Cardiac muscle cell (in vitro differentiated cells and primary cell): ENCODE measurements around the gene YEATS2. TPM values are rescaled to one million over a fixed set of nuclear protein-coding genes. Genes with fewer than 3 reads are reported as not detected.

Experiments used
- DNase-seq, 2 donors: peaks; one replicate each; pipeline versions ENCODE4 v3.0.0 to v3.0.0-alpha.2; 2010 to 2017; ENCODE audit warnings: low read depth in 1 of 2, low spot score in 1 of 2
- H3K27ac ChIP-seq: fragments of 200-600 bp; sonication (generic); 2 replicates; pipeline ENCODE4 v1.5.1; 2016
- H3K27me3 ChIP-seq: fragments of 200-600 bp; sonication (generic); 2 replicates; pipeline ENCODE4 v1.6.0; 2016; ENCODE audit warnings: control low read depth
- H3K36me3 ChIP-seq: fragments of 200-600 bp; sonication (generic); 2 replicates; pipeline ENCODE4 v1.5.1; 2016; ENCODE audit warnings: control low read depth
- H3K4me1 ChIP-seq: fragments of 200-600 bp; sonication (generic); 2 replicates; pipeline ENCODE4 v1.8.1; 2017; ENCODE audit warnings: low read depth, mild to moderate bottlenecking, mixed run types
- H3K4me3 ChIP-seq: fragments of 200-600 bp; sonication (generic); 2 replicates; pipeline ENCODE4 v1.5.1; 2016; ENCODE audit warnings: mild to moderate bottlenecking
- H3K9me3 ChIP-seq: fragments of 200-600 bp; sonication (generic); 2 replicates; pipeline ENCODE4 v1.5.1; 2017; ENCODE audit warnings: low read depth, mild to moderate bottlenecking, control low read depth
- polyA plus RNA-seq: library from polyadenylated mRNA; unstranded; fragments of >200 nt; fragmentation: Nextera tagmentation; extraction: Ambion mirVana; gene quantifications from 2 replicates; pipeline ENCODE4 v1.2.1, GENCODE V29; 2016
- total RNA-seq: library from RNA; depleted of rRNA; stranded (reverse); fragments of >200 nt; gene quantifications from 2 replicates; pipeline ENCODE4 v1.2.3, GENCODE V29; 2016
- TF ChIP-seq, protein P1 (sequence below): IDR thresholded peaks from 2 replicates; pipeline ENCODE4 v1.5.1; 2012; ENCODE audit warnings: low read depth, mild to moderate bottlenecking, low read length

Gene YEATS2
- total and polyA plus RNA-seq, 2 experiments from 2014 or later: 15.7 to 34.9 TPM

DNA sequence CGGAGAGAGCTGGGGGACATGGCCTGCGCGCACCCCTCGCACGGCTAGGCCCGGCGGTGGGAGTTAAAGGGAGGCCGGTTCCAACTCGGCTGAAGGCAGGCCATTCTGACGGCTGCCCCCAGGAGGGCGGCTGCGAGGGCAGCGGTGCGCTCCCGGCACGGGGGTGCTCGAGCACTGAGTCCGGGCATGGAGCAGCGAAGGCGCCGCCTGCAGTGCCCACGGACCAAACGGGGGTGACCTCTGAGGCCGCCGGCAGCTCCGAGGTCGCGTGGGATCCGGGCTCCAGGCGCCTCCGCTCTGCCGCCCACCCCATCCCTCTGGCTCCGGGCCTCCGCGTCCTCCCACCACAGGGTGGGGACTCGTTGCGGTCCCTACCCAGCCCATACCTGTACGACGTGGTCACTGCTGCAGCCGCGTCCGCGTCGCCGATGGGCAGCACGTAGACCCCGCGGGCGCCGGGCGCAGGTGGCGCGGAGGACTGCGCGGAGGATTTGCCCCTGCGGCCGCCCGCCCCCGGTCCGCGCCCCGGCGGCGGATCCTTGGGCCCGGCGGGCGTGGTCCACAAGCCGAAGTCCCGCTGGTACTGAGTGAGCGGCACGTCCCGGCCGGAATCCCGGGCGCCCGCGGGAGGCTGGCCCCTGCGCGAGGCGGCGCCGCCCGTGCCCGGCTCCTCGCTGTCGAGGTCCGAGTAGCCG lies 127.3 kb downstream of the YEATS2 start:
- Histone ChIP-seq H3K4me1 (peaks cover 12% of the 10 kb centered on the region), H3K27me3 (peaks cover 6% of the 10 kb centered on the region), H3K27ac (no peak overlapping the region), H3K4me3 (peak overlapping the region; percentile 61), H3K36me3 (no peaks in the 10 kb centered on the region), H3K9me3 (no peaks in the 10 kb centered on the region)
- TF ChIP-seq, protein P1, sequence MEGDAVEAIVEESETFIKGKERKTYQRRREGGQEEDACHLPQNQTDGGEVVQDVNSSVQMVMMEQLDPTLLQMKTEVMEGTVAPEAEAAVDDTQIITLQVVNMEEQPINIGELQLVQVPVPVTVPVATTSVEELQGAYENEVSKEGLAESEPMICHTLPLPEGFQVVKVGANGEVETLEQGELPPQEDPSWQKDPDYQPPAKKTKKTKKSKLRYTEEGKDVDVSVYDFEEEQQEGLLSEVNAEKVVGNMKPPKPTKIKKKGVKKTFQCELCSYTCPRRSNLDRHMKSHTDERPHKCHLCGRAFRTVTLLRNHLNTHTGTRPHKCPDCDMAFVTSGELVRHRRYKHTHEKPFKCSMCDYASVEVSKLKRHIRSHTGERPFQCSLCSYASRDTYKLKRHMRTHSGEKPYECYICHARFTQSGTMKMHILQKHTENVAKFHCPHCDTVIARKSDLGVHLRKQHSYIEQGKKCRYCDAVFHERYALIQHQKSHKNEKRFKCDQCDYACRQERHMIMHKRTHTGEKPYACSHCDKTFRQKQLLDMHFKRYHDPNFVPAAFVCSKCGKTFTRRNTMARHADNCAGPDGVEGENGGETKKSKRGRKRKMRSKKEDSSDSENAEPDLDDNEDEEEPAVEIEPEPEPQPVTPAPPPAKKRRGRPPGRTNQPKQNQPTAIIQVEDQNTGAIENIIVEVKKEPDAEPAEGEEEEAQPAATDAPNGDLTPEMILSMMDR: no peak
- DNase-seq: peak; percentile 9 to 36

DNA sequence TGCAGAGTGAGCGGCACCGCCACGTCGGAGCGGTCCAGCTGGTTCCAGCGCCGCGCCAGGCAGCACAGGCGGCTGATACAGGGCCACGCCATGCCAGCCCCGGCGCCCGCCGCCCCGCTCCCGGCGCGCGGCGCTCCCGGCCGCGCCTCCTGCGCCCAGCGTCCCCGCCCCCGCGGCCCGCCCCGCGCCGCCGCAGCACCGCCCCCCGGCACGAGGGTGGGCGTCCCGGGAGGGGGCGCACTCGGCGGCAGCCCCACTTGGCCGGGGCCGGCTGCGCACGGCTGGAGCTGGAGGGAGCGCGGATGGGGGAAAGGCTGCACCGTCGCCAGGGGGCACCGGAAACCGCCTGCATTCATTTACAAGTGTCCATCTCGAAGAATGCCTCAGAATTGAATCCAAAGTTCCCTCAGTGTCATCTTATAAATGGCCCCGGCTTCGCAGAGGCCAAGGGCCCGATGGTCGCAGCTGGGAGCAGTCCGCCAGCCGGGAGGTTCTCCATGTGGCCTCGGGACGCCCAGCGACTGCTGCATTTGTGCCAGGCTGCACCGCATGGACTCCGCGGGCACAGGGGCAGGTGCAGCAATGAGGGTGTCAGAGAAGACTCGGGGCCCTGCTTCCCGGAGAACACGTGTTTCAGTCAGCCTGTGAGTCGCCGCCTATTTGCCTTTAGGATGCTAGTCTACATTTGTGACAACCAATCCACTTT lies 128.0 kb downstream of the YEATS2 start, which contains the start of gene MAP6D1:
Gene MAP6D1 (minus strand): TSS at position 122 of the 706 bp plus-strand sequence. CDS start 30 bp downstream, at position 92.
- DNase-seq: peak; percentile 43 to 81

GRCh38 chr3:183826448-183827250 lies 129.1 kb downstream of the YEATS2 start:
- H3K27me3 ChIP-seq: peaks cover 6% of the 10 kb centered on the region
- H3K9me3 ChIP-seq: no peaks in the 10 kb centered on the region
- TF ChIP-seq, protein P1: no peak
- peaks cover 12% of the 10 kb centered on the region for H3K4me1 ChIP-seq
- peaks cover 3% of the 10 kb centered on the region for H3K36me3 ChIP-seq
- H3K4me3 ChIP-seq: no peak overlapping the region
- peak in 1 of 2 donors; percentile 8 for DNase-seq
- H3K27ac ChIP-seq: no peak overlapping the region

More for the DNA sequence above, 128.0 kb downstream of the YEATS2 start, which contains the start of gene MAP6D1:
- Histone ChIP-seq H3K36me3 (no peaks in the 10 kb centered on the region), H3K9me3 (no peaks in the 10 kb centered on the region), H3K4me3 (peak within 1 kb of the TSS; percentile 61), H3K27ac (no peak within 1 kb of the TSS), H3K4me1 (peaks cover 12% of the 10 kb centered on the region), H3K27me3 (peaks cover 6% of the 10 kb centered on the region)
- TF ChIP-seq, protein P1: peak; percentile 38

- Histone ChIP-seq H3K4me3 (no peak overlapping the region), H3K4me1 (peaks cover 12% of the 10 kb centered on the region), H3K27ac (no peak overlapping the region), H3K9me3 (no peaks in the 10 kb centered on the region), H3K36me3 (peaks cover 9% of the 10 kb centered on the region), H3K27me3 (peaks cover 6% of the 10 kb centered on the region)
- DNase-seq: no peak
- TF ChIP-seq, protein P1: no peak
Measured at GRCh38 chr3:183827809-183828537, 130.4 kb downstream of the YEATS2 start.

DNA sequence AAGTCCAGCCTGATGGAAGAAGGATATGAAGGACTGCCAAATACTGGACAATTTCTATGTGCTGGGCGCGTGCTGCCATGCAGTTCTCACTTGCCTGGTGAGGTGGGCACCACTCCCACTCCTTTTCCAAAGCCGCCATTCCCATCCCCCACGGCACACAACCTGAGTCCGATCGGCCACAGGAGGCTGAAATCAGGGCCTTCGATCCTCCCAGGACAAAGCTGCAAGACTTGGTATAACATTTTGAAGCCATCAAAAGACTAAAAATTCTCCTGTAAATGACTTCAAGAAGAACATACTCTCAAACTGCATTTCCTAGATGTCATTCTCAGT lies 130.9 kb downstream of the YEATS2 start:
- Histone ChIP-seq H3K4me3 (no peak overlapping the region), H3K4me1 (peaks cover 10% of the 10 kb centered on the region), H3K9me3 (no peaks in the 10 kb centered on the region), H3K36me3 (peaks cover 14% of the 10 kb centered on the region), H3K27me3 (peaks cover 6% of the 10 kb centered on the region), H3K27ac (no peak overlapping the region)
- DNase-seq: no peak
- TF ChIP-seq, protein P1: no peak
